ENCODE results near the gene GPATCH3. TPM values are rescaled to one million over a fixed set of nuclear protein-coding genes. Genes with fewer than 3 reads are reported as not detected.
A peak's percentile ranks its signal among the peaks of the same experiment; 100 is the strongest.

Gene GPATCH3
- total RNA-seq, 2 donors from 2014 or later, result 13.9 to 14.4 TPM

GRCh38 chr1:26900815-26901511 is 696 bp upstream of the GPATCH3 start:
- Histone ChIP-seq H3K27ac (peak overlapping the region; percentile 82), H3K27me3 (no peaks in the 10 kb centered on the region), H3K36me3 (peaks cover 5% of the 10 kb centered on the region), H3K4me3 (peak overlapping the region; percentile 97), H3K9me3 (no peaks in the 10 kb centered on the region), H3K9ac (ENCODE audit: low read depth in 2 of 2, low read length in 2 of 2) (peak overlapping the region in 1 of 2 donors; percentile 94), H3K4me1 (peaks cover 10% of the 10 kb centered on the region)
- no peak for DNase-seq
- intact Hi-C loops (cut with DNase I), result no loop called here
- TF ChIP-seq CTCF (IDR thresholded peaks at IDR 0.05), result no peak

GRCh38 chr1:26897351-26897750 is 2.9 kb downstream of the GPATCH3 start:
- H3K9me3 ChIP-seq, result no peaks in the 10 kb centered on the region
- H3K27me3 ChIP-seq, result no peaks in the 10 kb centered on the region
- peaks cover 18% of the 10 kb centered on the region for H3K36me3 ChIP-seq
- no peak overlapping the region for H3K9ac ChIP-seq (ENCODE audit: low read depth in 2 of 2, low read length in 2 of 2)
- H3K4me1 ChIP-seq, result peaks cover 10% of the 10 kb centered on the region
- TF ChIP-seq CTCF (IDR thresholded peaks at IDR 0.05), result no peak
- H3K4me3 ChIP-seq, result no peak overlapping the region
- intact Hi-C loops (cut with DNase I), result no loop called here
- H3K27ac ChIP-seq, result no peak overlapping the region
- DNase-seq, result no peak

- Histone ChIP-seq H3K27me3 (no peaks in the 10 kb centered on the region), H3K4me1 (peaks cover 9% of the 10 kb centered on the region), H3K9me3 (no peaks in the 10 kb centered on the region), H3K4me3 (no peak overlapping the region), H3K27ac (no peak overlapping the region), H3K36me3 (peaks cover 19% of the 10 kb centered on the region), H3K9ac (ENCODE audit: low read depth in 2 of 2, low read length in 2 of 2) (no peak overlapping the region)
- TF ChIP-seq CTCF (IDR thresholded peaks at IDR 0.05), result no peak
- DNase-seq, result no peak
- intact Hi-C loops (cut with DNase I), result no loop called here
Observed at GRCh38 chr1:26894263-26894662, 6.0 kb downstream of the GPATCH3 start.

GRCh38 chr1:26890467-26890796 is 9.8 kb downstream of the GPATCH3 start:
- intact Hi-C loops (cut with DNase I), result no loop called here
- Histone ChIP-seq H3K9ac (ENCODE audit: low read depth in 2 of 2, low read length in 2 of 2) (peak overlapping the region; percentile 96 to 97), H3K27me3 (no peaks in the 10 kb centered on the region), H3K4me1 (peaks cover 8% of the 10 kb centered on the region), H3K36me3 (peaks cover 20% of the 10 kb centered on the region), H3K9me3 (no peaks in the 10 kb centered on the region), H3K4me3 (peak overlapping the region; percentile 98), H3K27ac (peak overlapping the region; percentile 92)
- TF ChIP-seq CTCF (IDR thresholded peaks at IDR 0.05), result no peak
- no peak for DNase-seq

- TF ChIP-seq CTCF (IDR thresholded peaks at IDR 0.05), result no peak
- H3K4me1 ChIP-seq, result peaks cover 8% of the 10 kb centered on the region
- peak within 1 kb of the TSS; percentile 98 for H3K4me3 ChIP-seq
- no peaks in the 10 kb centered on the region for H3K27me3 ChIP-seq
- H3K9me3 ChIP-seq, result no peaks in the 10 kb centered on the region
- peak within 1 kb of the TSS; percentile 96 to 97 for H3K9ac ChIP-seq (ENCODE audit: low read depth in 2 of 2, low read length in 2 of 2)
- H3K27ac ChIP-seq, result peak within 1 kb of the TSS; percentile 92
- peaks cover 24% of the 10 kb centered on the region for H3K36me3 ChIP-seq
- DNase-seq, result peak; percentile 88
- intact Hi-C loops (cut with DNase I), result no loop called here
Observed at GRCh38 chr1:26889551-26890466, 10.5 kb downstream of the GPATCH3 start, which contains the start of gene GPN2. Gene GPN2 (minus strand): TSS chr1:26890283. CDS start chr1:26890096, 187 bp downstream.
